Measurements from ENCODE around the gene SPATS2.

DNA sequence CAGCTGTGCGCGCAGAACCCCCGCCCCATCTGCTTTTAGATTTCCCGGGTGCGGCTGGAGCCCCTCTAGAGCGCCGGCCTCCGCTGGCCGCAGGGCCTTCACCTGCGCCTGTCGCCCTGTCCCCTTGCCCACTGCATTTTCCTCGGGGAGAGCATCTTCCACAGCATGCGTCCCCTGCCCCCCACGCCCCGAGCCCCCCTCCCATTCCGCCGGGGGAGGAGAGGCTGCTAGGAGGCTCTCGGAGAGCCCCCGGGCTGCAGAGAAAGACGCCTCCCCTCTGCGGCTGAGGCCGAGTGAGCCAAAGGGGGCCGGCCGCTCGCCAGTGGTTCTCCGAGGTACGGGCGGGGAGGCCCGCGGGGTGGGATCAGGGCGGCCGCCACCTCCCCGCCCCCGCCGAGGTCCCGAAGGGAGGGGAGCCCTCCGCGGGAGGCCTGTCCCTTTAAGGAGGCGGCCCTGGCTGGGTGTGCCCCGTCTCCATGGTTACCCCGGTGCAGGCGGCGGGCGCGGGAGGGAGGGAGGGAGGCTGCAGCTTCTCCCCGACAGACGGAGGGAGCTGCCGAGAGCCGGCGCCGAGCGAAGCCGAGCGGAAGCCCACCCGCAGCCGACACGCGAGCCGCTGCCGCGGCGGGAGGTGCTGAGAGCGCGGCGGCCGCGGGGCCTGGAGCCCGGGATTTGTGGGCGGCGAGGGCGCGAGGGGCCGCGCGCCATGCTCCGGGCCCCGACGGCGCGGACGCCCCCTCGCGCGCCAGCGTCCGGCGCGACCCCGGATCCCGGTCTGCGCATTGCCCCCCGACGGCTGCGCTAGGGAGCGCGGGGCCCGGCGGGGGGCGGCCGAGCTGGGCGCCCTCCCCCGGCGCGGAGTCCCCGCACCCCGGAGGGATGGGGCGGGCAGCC, 171.5 kb downstream of the SPATS2 start, which contains the start of gene KCNH3:
- TF ChIP-seq, protein P1, sequence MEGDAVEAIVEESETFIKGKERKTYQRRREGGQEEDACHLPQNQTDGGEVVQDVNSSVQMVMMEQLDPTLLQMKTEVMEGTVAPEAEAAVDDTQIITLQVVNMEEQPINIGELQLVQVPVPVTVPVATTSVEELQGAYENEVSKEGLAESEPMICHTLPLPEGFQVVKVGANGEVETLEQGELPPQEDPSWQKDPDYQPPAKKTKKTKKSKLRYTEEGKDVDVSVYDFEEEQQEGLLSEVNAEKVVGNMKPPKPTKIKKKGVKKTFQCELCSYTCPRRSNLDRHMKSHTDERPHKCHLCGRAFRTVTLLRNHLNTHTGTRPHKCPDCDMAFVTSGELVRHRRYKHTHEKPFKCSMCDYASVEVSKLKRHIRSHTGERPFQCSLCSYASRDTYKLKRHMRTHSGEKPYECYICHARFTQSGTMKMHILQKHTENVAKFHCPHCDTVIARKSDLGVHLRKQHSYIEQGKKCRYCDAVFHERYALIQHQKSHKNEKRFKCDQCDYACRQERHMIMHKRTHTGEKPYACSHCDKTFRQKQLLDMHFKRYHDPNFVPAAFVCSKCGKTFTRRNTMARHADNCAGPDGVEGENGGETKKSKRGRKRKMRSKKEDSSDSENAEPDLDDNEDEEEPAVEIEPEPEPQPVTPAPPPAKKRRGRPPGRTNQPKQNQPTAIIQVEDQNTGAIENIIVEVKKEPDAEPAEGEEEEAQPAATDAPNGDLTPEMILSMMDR (IDR thresholded peaks at IDR 0.05) = no peak
- TF ChIP-seq NRF1 (IDR thresholded peaks at IDR 0.05; ENCODE audit: low read depth, low read length) (no peak), TEAD4 (IDR thresholded peaks at IDR 0.05; ENCODE audit: borderline replicate concordance, insufficient read depth) (no peak)
